GM12878 (cell line): ENCODE measurements around the gene CYP2C18. TPM values are rescaled to one million over a fixed set of nuclear protein-coding genes. Genes with fewer than 3 reads are reported as not detected.

Source experiments
- ATAC-seq: fragments of 200-7000 bp; cut with Tn5 transposase; 3 replicates; pipeline ENCODE4 v1.9.1; 2020; ENCODE audit warnings: mild to moderate bottlenecking, moderate library complexity
- BruUV-seq: library from RNA; stranded (reverse); fragments of 400-500 nt; replicated peaks from 2 replicates; lab custom pipeline; 2021; lab: Mats Ljungman, UMichigan
- CTCF ChIA-PET: fragments of 300-600 bp; sonication (Branson Sonifier 250); formaldehyde crosslinking; extraction: SDS; loops from one replicate; lab custom pipeline; 2021; ENCODE audit warnings: inconsistent platforms; lab: Yijun Ruan, JAX
- POLR2A ChIA-PET: fragments of 350-600 bp; formaldehyde crosslinking; extraction: SDS; loops from one replicate; lab custom pipeline; 2021; ENCODE audit warnings: inconsistent platforms; lab: Charles Lee
- RAD21 ChIA-PET: fragments of 300-600 bp; sonication (Branson Sonifier 250); formaldehyde crosslinking; loops from one replicate; lab custom pipeline; 2023; ENCODE audit warnings: antibody characterized with exemption; ENCODE audit not compliant: unreplicated experiment; lab: Charles Lee
- SMC1A ChIA-PET: fragments of 300-600 bp; sonication (Branson Sonifier 250); formaldehyde crosslinking; loops from one replicate; lab custom pipeline; 2023; ENCODE audit not compliant: unreplicated experiment, uncharacterized antibody; lab: Charles Lee
- DNase-seq: peaks from one replicate; pipeline ENCODE4 v3.0.0-alpha.2; 2011; ENCODE audit warnings: low read depth, low spot score
- FAIRE-seq: peaks from 3 replicates; lab custom pipeline; 2011; peaks lifted over from hg19 to GRCh38; lab: Jason Lieb, UNC
- H2AFZ ChIP-seq: 2 replicates; pipeline ENCODE4 v1.6.0; 2011; ENCODE audit warnings: low read depth, low read length, control low read depth; ENCODE audit not compliant: control insufficient read depth
- H3K27ac ChIP-seq: 2 replicates; pipeline ENCODE4 v1.5.1; 2011; ENCODE audit warnings: control low read depth; ENCODE audit not compliant: control insufficient read depth, insufficient read depth
- H3K27me3 ChIP-seq, 2 experiments: replicated peaks in 1 of 2; 2 replicates each; pipeline versions ENCODE4 v1.6.0 to v1.6.1; 2011; ENCODE audit warnings: low read length in 1 of 2; ENCODE audit not compliant: control insufficient read depth in 2 of 2, insufficient read depth in 2 of 2
- H3K36me3 ChIP-seq, 2 experiments: 2 replicates each; pipeline ENCODE4 v1.5.1; 2011; ENCODE audit warnings: low read length in 1 of 2; ENCODE audit not compliant: control insufficient read depth in 2 of 2, insufficient read depth in 2 of 2
- H3K4me1 ChIP-seq: 2 replicates; pipeline ENCODE4 v1.6.1; 2011; ENCODE audit warnings: mild to moderate bottlenecking, low read length, moderate library complexity, mixed read lengths; ENCODE audit not compliant: control insufficient read depth, insufficient read depth
- H3K4me2 ChIP-seq: 2 replicates; pipeline ENCODE4 v1.6.0; 2011; ENCODE audit warnings: control low read depth; ENCODE audit not compliant: control insufficient read depth, insufficient read depth
- H3K4me3 ChIP-seq: fragments of 200-600 bp; sonication (generic); 2 replicates; pipeline ENCODE4 v1.5.1; 2016
- H3K79me2 ChIP-seq: 2 replicates; pipeline ENCODE4 v1.6.0; 2011; ENCODE audit warnings: low read length; ENCODE audit not compliant: control insufficient read depth, insufficient read depth
- H3K9ac ChIP-seq: 2 replicates; pipeline ENCODE4 v1.8.0; 2011; ENCODE audit warnings: low read length, control low read depth, mixed read lengths; ENCODE audit not compliant: control insufficient read depth, insufficient read depth
- H3K9me3 ChIP-seq: replicated peaks from 3 replicates; pipeline ENCODE4 v1.5.1; 2011; ENCODE audit warnings: mild to moderate bottlenecking, low read length; ENCODE audit not compliant: control insufficient read depth, insufficient read depth
- H4K20me1 ChIP-seq: 2 replicates; pipeline ENCODE4 v1.6.0; 2011; ENCODE audit not compliant: control insufficient read depth, insufficient read depth
- EP300 ChIP-seq, 2 experiments: fragments of 150-350 bp in 1 of 2; IDR thresholded peaks; 2 replicates each; pipeline ENCODE4 v1.6.1; 2011 to 2012; ENCODE audit warnings: low read depth in 2 of 2, low read length in 2 of 2, borderline replicate concordance in 1 of 2, improper control_type of control experiment in 1 of 2, inconsistent platforms in 1 of 2; ENCODE audit not compliant: control insufficient read depth in 1 of 2
- FOS ChIP-seq: IDR thresholded peaks from 3 replicates; pipeline ENCODE4 v1.6.1; 2011; ENCODE audit warnings: borderline replicate concordance; ENCODE audit not compliant: insufficient read length; ENCODE audit errors: extremely low read depth
- IRF5 ChIP-seq: fragments of 450-650 bp; IDR thresholded peaks from 2 replicates; pipeline ENCODE4 v1.6.1; 2017; ENCODE audit warnings: borderline replicate concordance
- KAT2A ChIP-seq: conservative IDR thresholded peaks from 2 replicates; pipeline ENCODE4 v1.6.1; 2011; ENCODE audit warnings: low read depth, low read length; ENCODE audit not compliant: control insufficient read depth
- PRDM15 ChIP-seq: fragments of 450-650 bp; formaldehyde crosslinking; IDR thresholded peaks from 2 replicates; pipeline ENCODE4 v1.4.0; 2020; ENCODE audit warnings: mild to moderate bottlenecking, moderate library complexity
- RB1 ChIP-seq: fragments of 450-650 bp; formaldehyde crosslinking; IDR thresholded peaks from 2 replicates; pipeline ENCODE4 v1.6.1; 2017; ENCODE audit warnings: mild to moderate bottlenecking, borderline replicate concordance
- SMAD1 ChIP-seq: fragments of 450-650 bp; IDR thresholded peaks from 2 replicates; pipeline ENCODE4 v1.6.1; 2018; ENCODE audit warnings: mild to moderate bottlenecking, low read depth; ENCODE audit not compliant: partially characterized antibody
- TCF7 ChIP-seq: IDR thresholded peaks from 2 replicates; pipeline ENCODE4 v1.6.1; 2014; ENCODE audit warnings: antibody characterized with exemption, borderline replicate concordance
- ZBTB4 ChIP-seq: fragments of 450-650 bp; formaldehyde crosslinking; IDR thresholded peaks from 2 replicates; pipeline ENCODE4 v1.4.0; 2022; ENCODE audit warnings: mild to moderate bottlenecking, moderate library complexity
- WGBS: methylation state at CpG from one replicate; pipeline ENCODE4 v1.1.6; 2016; ENCODE audit warnings: low lambda C conversion rate; ENCODE audit not compliant: insufficient replicate concordance, insufficient coverage; ENCODE audit errors: missing lambda C conversion rate; 5-methylcytosine and 5-hydroxymethylcytosine counted together
- in situ Hi-C: fragments of 300-500 bp; cut with MboI; formaldehyde crosslinking; loops from 9 replicates; pipeline ENCODE4 v1.14.3; 2018; ENCODE audit warnings: mixed read lengths
- intact Hi-C: fragments of 100-400 bp; cut with micrococcal nuclease; formaldehyde crosslinking; loops from one replicate; pipeline ENCODE4 v1.14.2; 2022; ENCODE audit not compliant: unreplicated experiment
- polyA plus RNA-seq, 11 experiments: library from polyadenylated mRNA; depleted of rRNA in 4 of 11; unstranded in 6 of 11; stranded (reverse) in 5 of 11; fragments of >200 nt; fragmentation: Nextera tagmentation in 4 of 11; fragmentation: Illumina TruSeq in 1 of 11; extraction: Ambion mirVana in 4 of 11; extraction: Trizol in 1 of 11; gene quantifications; 1 replicate in 1 of 11; 2 replicates in 10 of 11; pipeline versions ENCODE4 v1.2.1 to v1.2.3, GENCODE V29; 2011 to 2016; ENCODE audit warnings: inconsistent platforms in 2 of 11, missing spikeins in 2 of 11, low read depth in 1 of 11
- total RNA-seq, 4 experiments: library from RNA; depleted of rRNA in 3 of 4; stranded (reverse); fragments of >200 nt in 3 of 4; fragmentation: Illumina TruSeq in 1 of 4; extraction: Trizol in 1 of 4; gene quantifications; 2 replicates each; pipeline versions ENCODE4 v1.2.1 to v1.2.3, GENCODE V29; 2013 to 2021

CYP2C18 gene
- total and polyA plus RNA-seq, 10 of the 15 experiments (the other 5 are each of a cell fraction or from before 2014, with no cell fraction given) = 0.05 to 0.12 (median 0.07) TPM; not detected in 5

- H3K4me1 ChIP-seq = no peaks in the 10 kb centered on the region
- intact Hi-C loops (no loop called here), in situ Hi-C loops (no loop called here)
- no peaks in the 10 kb centered on the region for H3K9me3 ChIP-seq
- no peak overlapping the region for H3K4me2 ChIP-seq
- no peak for DNase-seq
- 31% methylated on average over 2 of the region's 2 CpGs for WGBS
- CTCF ChIA-PET = interaction anchor here (1.1 kb wide), 1 partner anchor 17 kb away, joined by 3 read pairs; no protein-coding TSS in a partner anchor
- SMC1A ChIA-PET = no interaction called here
- H3K9ac ChIP-seq = no peak overlapping the region
- BruUV-seq = no TSS peak
- POLR2A ChIA-PET = no interaction called here
- H3K4me3 ChIP-seq = no peak overlapping the region
- FAIRE-seq = no peak
- no peak overlapping the region for H3K27ac ChIP-seq
- H3K36me3 ChIP-seq = no peaks in the 10 kb centered on the region
- H2AFZ ChIP-seq = no peak overlapping the region
- no peaks in the 10 kb centered on the region for H4K20me1 ChIP-seq
- no peaks in the 10 kb centered on the region for H3K79me2 ChIP-seq
- H3K27me3 ChIP-seq = no peaks in the 10 kb centered on the region
- RAD21 ChIA-PET = no interaction called here
- no peak for ATAC-seq
- no peak for TF ChIP-seq PRDM15
- TF ChIP-seq KAT2A = no peak
- no peak for TF ChIP-seq RB1
- no peak for TF ChIP-seq SMAD1
- TF ChIP-seq TCF7 = no peak
- no peak for TF ChIP-seq FOS
- no peak for TF ChIP-seq IRF5
- no peak for TF ChIP-seq ZBTB4
- no peak for TF ChIP-seq EP300 (IDR thresholded peaks at IDR 0.05; ENCODE audit: borderline replicate concordance in 1 of 2, control insufficient read depth in 1 of 2, low read depth in 2 of 2, low read length in 2 of 2)
Measured at GRCh38 chr10:94757916-94758315, 74.4 kb downstream of the CYP2C18 start.
